Mesenteric fat pad (tissue), 1 donor: ENCODE data around the gene PIM1. TPM values are rescaled to one million over a fixed set of nuclear protein-coding genes. Genes with fewer than 3 reads are reported as not detected.
"Not testable (repeated sequence)": the region's sequence is repeated elsewhere in the genome, so short reads cannot be mapped to it uniquely, and the experiment has no call there.

ENCODE experiments used
- DNase-seq: peaks from one replicate; pipeline ENCODE4 v3.0.0-alpha.2; 2020; ENCODE audit warnings: low spot score
- long read RNA-seq: library from polyadenylated mRNA; unstranded; transcript quantifications from one replicate; pipeline ENCODE4 v2.0.0, GENCODE V29; 2020
- total RNA-seq: library from RNA; stranded (reverse); fragmentation: NEBNext Ultra II Directional; extraction: Animal tissue kit (Norgen Biotek cat#: 25700); gene quantifications from one replicate; pipeline ENCODE4 v1.2.1, GENCODE V29; 2021
- donor health status: DM: yes; HTN: yes; CAD: no.

PIM1 gene
- 213 TPM for total RNA-seq
- long read RNA-seq, transcript PIM1-201 (6 exons, 2,650 nt), result major isoform, 401 of 550 reads
- long read RNA-seq, partial matches to known transcripts, result 98 of 550 reads
- long read RNA-seq, other reads (novel, unspliced or antisense), result 50 of 550 reads

GRCh38 chr6:37169496-37170272 is at the start of gene PIM1:
Gene PIM1, plus strand, starts transcription at chr6:37170152. Its CDS starts 424 bp downstream, at chr6:37170576.
- DNase-seq, result peak; percentile 99

- DNase-seq, result no peak
These were observed 48.4 kb upstream of the PIM1 start for GRCh38 chr6:37121556-37121955.

DNA sequence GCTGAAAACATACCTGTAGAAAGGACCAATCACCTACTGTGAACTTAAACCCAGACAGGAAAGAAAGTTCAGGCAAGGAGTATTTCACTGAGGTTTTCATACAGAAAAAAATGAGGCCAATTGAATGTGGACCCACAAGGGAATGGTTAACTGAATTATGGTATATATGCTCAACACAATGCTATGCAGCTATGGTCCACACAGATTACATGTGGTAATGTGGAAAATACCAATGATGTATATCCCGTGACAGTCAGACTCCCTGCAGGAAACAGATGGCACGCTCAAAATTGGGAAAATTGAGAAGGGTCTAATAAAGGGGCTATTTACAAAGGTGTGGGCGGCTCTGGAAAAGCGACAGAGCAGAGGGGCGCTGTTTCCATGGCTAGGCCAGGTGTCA is 47.1 kb upstream of the PIM1 start:
- DNase-seq, result no peak

DNA sequence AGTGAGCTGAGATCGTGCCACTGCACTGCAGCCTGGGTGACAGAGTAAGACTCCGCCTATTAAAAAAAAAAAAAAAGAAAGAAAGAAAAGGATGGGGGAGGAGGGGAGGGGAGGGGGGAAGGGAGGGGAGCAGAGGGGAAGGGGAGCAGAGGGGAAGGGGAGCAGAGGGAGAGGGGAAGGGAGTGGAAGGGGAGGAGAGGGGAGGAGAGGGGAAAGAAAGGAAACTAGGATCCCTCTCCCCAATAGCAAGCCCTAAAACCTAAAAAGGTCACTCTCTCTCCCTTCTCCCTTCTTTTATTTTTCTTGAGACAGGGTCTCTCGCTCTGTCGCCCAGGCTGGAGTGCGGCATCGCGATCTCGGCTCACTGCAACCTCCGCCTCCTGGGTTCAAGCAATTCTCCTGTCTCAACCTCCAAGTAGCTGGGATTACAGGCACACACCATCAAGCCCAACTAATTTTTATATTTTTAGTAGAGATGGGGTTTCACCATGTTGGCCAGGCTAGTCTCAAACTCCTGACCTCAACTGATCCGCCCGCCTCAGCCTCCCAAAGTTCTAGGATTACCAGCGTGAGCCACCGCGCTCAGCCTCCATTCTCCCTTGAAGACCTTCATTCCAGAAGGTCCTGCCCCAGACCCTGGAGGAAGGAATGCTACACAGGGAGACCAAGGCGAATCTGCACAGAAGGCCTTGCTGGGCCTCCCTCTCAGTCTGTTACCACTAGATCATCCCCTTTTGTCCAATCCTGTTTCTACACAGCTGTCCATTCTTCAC is 45.8 kb upstream of the PIM1 start:
- DNase-seq, result no peak

- DNase-seq, result no peak
These were observed 44.0 kb upstream of the PIM1 start for GRCh38 chr6:37125774-37126492.

- no peak for DNase-seq
These were observed 43.4 kb upstream of the PIM1 start for GRCh38 chr6:37126493-37126958.

DNA sequence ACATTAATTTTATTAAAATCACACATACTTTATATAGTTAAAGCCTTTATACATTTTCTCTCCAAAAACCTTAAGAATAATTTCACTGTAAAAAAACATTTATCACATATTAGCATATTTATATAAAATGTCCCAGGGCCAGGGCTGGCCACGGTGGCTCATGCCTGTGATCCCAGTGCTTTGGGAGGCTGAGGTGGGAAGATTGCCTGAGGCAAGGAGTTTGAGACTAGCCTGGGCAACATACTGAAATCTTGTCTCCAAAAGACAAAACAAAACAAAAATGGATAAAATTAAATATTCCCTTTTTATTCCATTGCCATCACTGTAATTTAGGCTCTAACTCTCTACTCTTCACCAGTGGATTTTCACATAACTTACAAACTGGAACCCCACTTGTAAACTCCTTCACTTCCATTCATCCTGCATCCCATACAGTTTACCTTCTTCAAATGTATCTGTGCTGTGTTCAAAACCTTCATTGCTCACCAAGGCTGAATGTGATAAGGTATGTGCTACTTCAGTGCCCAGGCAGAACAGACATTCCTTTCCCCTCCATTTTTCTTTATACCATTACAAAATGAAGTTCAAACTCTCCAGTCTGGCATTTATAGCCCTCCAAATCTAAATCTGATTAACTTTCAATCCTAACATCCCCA is 42.9 kb upstream of the PIM1 start:
- DNase-seq, result no peak

- no peak for DNase-seq
These were observed 41.7 kb upstream of the PIM1 start for GRCh38 chr6:37127961-37128862.

GRCh38 chr6:37128863-37129443 is 41.0 kb upstream of the PIM1 start:
- DNase-seq, result not testable (repeated sequence)

- no peak for DNase-seq
These were observed 40.4 kb upstream of the PIM1 start for GRCh38 chr6:37129566-37129965.

DNA sequence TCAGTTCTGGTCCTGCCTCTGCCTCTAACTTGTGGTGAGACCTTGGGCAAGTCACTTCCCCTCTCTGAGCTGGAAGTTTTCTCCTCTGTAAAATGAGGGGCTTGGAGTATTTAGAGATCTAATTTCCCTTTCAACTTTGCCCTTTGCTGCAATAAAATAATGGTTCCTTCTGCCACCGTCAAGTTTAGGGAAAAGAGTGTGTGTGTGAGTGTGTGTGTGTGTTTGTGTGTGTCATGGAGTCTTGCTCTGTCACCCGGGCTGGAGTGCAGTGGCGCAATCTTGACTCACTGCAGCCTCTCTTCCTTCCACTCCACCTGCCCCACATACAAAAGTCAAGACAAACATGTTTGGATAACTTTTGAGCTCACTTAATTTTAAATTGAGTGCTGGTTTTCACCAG is 39.2 kb upstream of the PIM1 start:
- no peak for DNase-seq

- no peak for DNase-seq
These were observed 38.6 kb upstream of the PIM1 start for GRCh38 chr6:37131104-37131959.

DNA sequence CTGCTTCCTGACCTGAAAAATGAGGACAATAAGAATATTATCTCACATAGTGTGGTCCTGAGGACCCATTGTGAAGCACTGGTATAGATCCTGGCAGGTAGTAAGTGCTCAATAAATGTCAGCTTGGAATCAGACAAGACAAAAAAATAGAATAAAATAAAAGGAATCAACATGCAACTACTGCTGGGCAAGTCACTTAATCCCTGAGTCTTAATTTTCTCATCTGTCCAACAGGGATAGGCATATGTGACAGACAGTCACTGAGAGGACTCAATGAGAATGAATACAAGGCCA is 38.0 kb upstream of the PIM1 start:
- DNase-seq, result no peak

DNA sequence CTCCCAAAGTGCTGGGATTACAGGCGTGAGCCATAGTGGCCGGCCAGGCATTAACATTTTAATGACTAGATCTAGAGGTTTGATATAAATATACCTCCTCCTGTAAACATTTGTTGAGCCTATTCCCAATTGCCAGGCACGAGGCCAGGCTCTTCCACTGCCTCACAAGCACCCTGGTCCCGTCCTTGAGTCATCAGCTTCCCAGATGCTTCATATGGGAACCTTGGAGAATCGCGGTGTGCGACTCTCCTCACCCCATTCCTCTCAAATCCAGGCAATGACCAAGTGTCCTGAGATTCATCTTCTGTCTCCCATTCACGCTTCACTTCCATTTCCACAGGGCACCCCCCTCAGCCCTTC is 35.9 kb upstream of the PIM1 start:
- no peak for DNase-seq

DNA sequence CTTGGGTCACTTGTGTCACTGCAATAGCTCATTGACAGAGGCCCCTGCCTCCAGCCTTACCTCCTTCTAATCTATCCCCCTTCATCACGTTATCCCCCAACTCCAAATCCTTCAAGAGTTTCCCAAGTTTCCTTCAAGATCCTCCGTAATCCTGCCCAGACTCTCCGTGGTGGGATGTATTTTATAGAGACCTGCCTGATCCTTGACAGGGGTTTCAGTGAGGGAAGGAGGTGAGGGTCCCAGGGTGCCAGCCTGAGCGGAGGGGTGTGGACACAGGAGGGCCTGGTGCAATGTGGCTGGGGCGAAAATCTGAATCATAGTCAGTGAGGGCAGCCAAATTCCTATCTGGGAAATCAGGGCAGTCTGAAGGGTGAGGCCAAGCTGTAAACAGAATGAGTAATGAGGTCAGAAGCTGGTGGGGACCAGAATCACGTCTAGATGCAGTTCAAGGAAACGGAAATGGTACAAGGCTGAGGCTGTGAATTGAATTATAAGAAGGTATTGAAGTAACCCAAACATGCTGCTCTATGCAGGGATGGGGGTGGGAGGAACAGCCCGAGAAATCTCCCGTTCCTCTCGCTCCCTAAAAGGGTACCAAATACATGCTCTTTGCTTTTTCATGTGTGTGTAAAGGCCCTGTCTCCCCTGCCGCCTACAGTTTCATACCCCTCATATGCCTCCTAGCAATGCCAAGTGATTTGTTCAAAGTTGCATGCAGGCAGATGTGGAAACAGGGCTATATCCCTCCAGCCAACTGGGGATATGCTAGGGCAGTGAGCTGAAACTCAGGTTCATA is 35.4 kb upstream of the PIM1 start:
- DNase-seq, result no peak

GRCh38 chr6:37135835-37136694 is 33.9 kb upstream of the PIM1 start:
- peak; percentile 3 for DNase-seq

- DNase-seq, result no peak
These were observed 33.1 kb upstream of the PIM1 start for GRCh38 chr6:37136821-37137200.
